Fibroblast of peridontal ligament (primary cell): Measurements from ENCODE around the gene SLC25A26.

ENCODE experiments used
- DNase-seq: peaks from one replicate; pipeline ENCODE4 v3.0.0-alpha.2; 2010; ENCODE audit errors: extremely low read depth

Gene SLC25A26

DNA sequence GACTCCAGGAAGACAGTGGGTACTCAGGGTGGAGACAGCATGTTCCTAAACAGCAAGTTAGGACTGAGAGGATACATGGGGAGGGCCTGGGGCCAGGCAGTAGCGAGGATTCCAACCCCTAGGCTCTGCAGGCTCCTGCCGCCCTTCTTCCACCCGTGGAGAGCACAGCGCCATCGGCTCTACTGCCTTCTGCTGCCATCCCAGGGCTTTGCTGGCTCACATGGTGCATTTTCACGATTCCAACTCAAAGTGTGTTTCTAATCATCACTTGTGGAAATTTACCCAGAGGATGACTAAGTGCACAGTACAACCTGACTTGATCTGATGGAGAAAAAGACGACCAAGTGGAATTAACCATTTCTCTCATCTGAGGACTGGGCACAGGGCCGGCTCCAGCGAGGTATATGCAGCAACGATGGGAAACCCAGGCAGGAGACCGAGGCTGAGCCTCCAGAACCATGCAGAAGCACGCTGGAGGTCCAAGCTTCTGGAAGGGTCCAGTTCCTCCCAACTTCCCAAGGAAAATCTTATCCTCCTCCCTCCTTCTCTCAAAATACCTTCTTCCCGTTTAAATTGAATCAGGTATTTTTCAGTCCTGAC is 175.5 kb downstream of the SLC25A26 start:
- DNase-seq: peak; percentile 36

GRCh38 chr3:66396888-66397287 is 176.1 kb downstream of the SLC25A26 start:
- no peak for DNase-seq

- peak; percentile 60 for DNase-seq
Measured at GRCh38 chr3:66397745-66398144, 176.9 kb downstream of the SLC25A26 start.

- peak; percentile 52 for DNase-seq
Measured at GRCh38 chr3:66398228-66399025, 177.6 kb downstream of the SLC25A26 start.

DNA sequence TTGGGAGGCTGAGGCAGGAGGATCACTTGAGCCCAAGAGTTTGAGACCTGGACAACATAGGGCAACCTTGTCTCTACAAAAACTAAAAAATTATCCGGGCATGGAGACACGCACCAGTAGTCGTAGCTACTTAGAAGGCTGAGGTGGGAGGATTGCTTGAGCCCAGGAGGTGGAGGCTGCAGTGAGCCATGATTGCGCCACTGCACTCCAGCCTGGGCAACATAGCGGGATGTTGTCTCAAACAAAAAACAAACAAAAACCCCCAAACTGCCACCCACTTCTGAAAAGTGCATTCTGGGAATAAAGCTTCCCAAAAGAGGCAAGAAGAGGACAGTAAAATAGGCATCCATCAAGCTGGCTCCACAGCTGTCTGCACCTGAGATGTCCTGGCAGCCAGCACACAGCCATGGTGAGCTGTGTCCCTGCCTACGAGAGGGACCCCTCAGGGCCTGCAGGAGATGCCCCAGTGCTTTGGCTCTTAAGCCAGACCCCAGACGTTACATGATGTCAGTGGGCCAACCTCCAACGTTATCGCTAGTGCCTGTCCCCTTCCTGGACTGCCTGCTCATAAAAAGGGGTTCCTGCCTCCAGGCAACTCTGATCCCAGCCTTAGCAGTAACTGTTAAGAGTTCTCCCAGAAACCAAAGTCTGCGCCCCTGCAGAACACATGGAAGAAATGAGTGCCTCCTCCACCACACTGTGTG is 178.9 kb downstream of the SLC25A26 start:
- DNase-seq: no peak

DNA sequence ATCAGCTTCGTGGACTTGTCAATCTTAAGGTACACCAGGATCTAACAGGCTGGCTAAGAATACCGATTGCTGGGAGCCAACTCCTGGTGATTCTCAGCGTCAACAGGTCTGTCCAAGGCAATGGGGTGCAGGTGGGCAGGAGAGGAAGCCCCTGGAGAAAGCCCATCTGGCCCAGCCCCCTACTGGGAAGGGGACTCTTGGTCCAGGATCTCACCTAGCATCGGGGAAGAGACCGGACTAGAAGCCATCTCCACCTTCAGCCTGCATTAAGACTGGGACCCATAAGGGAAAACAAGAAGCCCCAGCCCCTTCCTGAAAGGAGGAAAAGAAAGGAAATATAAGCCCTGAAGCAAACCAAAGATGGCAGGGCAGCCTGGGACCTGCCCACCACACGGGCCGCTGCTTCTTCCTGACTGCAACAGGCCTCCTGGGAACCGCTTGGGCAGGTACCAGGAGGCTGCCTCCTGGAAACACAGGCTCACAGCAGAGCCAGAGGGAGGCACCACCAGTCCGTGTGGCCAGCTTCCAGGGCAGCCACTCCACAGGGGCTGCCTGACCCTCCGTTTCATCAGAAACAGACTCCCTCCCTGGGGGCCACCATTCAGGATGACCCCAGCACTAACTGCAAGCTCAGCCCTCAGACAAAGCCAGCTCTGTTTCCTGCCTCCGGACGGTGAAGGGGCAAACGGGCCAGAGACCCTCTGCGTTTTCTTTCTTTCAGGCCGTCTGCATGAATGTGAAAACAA is 179.8 kb downstream of the SLC25A26 start:
- DNase-seq: no peak

DNA sequence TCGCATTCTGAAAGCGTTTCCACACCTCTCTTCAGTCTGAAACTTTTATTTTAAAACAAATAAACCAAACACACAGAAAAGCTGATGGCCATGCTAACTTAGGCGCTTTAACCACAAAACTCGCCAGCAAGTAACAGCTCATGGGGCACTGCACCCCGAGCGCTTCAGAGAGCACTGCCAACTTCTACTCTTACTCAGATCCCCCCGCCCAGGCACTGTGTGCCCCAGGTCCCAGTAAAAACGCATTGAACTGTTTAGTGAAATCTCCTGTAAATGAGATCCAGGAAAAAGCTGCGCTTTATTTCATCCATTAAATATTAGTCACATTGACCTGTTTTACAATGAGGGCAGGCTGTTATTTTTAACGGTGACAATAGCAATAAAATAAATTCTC is 180.4 kb downstream of the SLC25A26 start:
- no peak for DNase-seq

DNA sequence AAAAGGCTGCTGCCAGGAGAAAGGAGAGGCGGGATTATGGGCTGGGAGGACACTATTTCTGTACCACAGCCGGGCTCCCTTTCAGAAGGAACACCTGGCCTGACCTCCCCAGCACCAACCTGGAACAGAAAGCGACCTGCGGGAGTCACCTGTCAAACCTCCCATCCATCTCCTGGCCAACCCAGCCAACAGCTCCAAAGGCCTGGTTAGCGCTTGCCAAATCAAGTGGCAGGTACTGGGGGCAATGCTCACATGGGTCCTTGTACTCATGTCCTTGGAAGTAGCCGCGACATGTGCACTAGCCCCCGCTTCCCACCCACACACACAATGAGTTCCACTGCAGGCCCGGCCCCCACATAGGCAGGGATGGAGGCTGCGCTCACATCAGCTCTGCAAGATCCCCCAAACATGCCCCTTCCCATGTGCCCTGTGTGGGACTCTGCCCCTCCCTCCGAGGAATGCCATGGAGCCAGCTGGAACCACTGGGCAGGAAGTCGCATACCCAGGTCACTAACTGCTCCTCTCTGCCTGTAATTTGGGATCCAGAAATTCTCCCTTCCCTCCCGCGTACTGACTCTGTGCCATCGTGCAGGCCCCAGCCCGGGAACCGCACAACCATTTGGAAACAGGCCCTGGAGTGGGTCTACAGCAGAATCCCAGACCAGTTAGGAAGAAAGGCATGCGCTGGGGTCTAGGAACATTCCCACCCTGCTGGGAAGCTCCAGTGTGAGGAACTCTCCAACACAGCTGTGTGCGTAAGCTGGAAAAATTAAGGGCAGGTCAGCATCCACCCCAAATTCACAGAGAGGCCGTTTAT is 181.1 kb downstream of the SLC25A26 start:
- no peak for DNase-seq

DNA sequence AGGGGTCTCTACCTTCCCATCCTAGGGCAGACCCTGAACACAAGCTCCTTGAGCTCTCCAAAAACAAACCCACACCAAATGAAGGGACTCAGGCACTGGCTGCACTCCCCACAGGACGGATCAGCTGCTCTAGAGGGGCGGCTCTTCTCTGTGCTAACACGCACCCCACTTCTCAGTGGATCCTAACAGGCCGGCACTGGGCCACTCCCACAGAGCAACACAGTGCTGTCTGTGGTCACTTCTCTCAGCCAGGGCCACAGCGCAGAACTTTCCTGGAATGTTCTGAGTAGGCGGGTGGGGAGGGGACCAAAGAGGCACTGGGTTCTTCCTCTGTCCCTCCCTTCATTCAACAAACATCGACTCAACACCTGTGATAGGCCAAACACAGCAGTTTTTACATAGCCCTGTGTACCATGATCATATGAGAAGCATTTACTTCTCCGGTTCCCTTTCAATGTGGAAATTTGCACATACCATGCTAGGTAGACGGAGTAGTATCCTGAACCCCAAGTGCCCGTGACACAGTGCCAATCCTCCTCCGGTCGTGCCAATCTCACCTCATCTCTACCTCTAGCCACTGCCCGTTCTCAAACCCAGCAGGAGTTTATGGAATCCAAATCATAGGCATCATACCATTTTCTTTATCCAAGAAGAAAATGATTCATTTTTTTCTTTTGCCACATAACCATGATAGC is 181.9 kb downstream of the SLC25A26 start:
- no peak for DNase-seq

- DNase-seq: peak; percentile 59
Measured at GRCh38 chr3:66403323-66403990, 182.7 kb downstream of the SLC25A26 start.

- no peak for DNase-seq
Measured at GRCh38 chr3:66404197-66404596, 183.4 kb downstream of the SLC25A26 start.

GRCh38 chr3:66404903-66405700 is 184.3 kb downstream of the SLC25A26 start:
- no peak for DNase-seq

GRCh38 chr3:66405701-66406091 is 184.9 kb downstream of the SLC25A26 start:
- DNase-seq: peak; percentile 65

- no peak for DNase-seq
Measured at GRCh38 chr3:66406163-66406562, 185.4 kb downstream of the SLC25A26 start.

DNA sequence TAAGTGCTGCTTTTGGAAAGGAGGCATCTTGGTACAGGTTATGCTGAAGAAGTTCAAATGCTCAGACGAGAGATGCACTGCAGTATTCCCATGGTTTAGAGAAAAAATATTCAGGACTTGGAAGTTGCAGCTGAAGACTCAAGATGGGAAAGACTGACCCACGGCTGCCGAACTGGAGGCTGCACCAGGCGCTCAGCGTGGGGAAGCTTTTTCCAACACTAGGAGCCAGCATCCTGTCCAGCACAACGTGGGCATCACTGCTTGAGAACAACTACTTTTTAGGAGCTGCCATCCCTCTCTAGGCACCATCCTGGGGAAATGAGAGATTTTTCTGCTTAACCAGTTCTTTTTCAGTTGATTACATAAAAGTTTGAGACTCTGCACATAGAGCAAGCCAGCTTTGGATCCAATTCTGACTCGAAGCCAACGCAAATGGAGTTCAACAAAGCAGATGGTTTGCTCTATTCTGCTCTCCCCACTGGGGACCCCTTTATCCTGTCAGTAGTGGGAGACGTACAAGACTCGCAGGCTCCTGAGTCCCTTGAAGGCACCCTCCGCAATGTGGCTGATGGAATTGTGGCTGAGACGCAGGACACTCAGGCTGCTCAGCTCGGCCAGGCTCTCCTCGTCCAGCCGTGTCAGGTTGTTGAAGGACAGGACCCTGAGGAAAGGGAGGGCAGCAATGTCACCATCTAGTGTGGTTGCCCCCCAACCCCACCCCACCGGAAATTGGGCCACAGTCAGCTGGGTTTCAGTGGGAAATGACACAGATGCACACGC is 186.2 kb downstream of the SLC25A26 start:
- DNase-seq: no peak

- DNase-seq: peak; percentile 47
Measured at GRCh38 chr3:66407611-66408218, 186.9 kb downstream of the SLC25A26 start.

GRCh38 chr3:66409771-66410754 is 189.3 kb downstream of the SLC25A26 start:
- no peak for DNase-seq
